Fibroblast of villous mesenchyme (primary cell): ENCODE measurements around the gene ARFGAP2. TPM values are rescaled to one million over a fixed set of nuclear protein-coding genes. Genes with fewer than 3 reads are reported as not detected.

ENCODE experiments used
- DNase-seq: peaks from one replicate; pipeline ENCODE4 v3.0.0-alpha.2; 2010; ENCODE audit warnings: low read depth
- H3K4me3 ChIP-seq: 2 replicates; pipeline ENCODE4 v1.5.1; 2011; ENCODE audit warnings: low read depth, mild to moderate bottlenecking, low read length
- total RNA-seq: library from RNA; depleted of rRNA; stranded (reverse); fragments of >200 nt; gene quantifications from 2 replicates; pipeline ENCODE4 v1.2.3, GENCODE V29; 2012
- TF ChIP-seq, protein P1 (sequence below): IDR thresholded peaks from 2 replicates; pipeline ENCODE4 v1.5.1; 2012; ENCODE audit warnings: low read depth, mild to moderate bottlenecking, low read length; ENCODE audit not compliant: insufficient read depth

Gene ARFGAP2
- total RNA-seq, 1 donor: 112 TPM

- no peak overlapping the region for H3K4me3 ChIP-seq
- no peak for DNase-seq
- TF ChIP-seq, protein P1, sequence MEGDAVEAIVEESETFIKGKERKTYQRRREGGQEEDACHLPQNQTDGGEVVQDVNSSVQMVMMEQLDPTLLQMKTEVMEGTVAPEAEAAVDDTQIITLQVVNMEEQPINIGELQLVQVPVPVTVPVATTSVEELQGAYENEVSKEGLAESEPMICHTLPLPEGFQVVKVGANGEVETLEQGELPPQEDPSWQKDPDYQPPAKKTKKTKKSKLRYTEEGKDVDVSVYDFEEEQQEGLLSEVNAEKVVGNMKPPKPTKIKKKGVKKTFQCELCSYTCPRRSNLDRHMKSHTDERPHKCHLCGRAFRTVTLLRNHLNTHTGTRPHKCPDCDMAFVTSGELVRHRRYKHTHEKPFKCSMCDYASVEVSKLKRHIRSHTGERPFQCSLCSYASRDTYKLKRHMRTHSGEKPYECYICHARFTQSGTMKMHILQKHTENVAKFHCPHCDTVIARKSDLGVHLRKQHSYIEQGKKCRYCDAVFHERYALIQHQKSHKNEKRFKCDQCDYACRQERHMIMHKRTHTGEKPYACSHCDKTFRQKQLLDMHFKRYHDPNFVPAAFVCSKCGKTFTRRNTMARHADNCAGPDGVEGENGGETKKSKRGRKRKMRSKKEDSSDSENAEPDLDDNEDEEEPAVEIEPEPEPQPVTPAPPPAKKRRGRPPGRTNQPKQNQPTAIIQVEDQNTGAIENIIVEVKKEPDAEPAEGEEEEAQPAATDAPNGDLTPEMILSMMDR: no peak
These were observed 5.4 kb downstream of the ARFGAP2 start for GRCh38 chr11:47171061-47171838.

- H3K4me3 ChIP-seq: no peak overlapping the region
- TF ChIP-seq, protein P1: no peak
- no peak for DNase-seq
These were observed 10.3 kb downstream of the ARFGAP2 start for GRCh38 chr11:47166368-47166767.

DNA sequence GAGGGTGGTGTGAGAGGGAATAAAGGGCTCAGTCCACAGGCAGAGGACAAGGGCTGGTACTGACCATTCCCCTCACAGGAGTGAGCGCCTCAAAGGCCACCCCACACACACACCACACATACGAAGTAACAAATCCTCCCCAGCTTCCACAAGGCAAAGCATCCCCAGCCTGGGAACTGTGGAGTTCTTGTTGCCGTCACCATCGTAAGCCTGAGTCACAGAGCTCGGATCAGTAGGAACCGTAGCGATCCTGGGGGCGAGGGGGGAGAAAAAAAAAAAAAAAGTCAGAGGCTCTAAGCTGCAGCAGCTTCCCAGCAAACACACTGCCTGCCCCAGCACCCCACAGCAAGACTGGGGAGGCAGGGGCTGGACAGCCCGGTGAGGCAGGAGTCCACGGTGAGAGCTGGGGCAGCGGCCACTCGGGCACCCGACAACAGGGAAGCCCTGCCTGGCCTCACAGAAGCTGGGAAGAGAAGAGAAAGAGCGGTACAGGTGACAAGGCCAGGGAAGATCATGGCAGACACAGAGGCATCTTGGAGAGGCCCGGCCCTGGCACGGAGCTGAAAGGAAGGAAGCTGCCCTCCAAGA is 11.3 kb downstream of the ARFGAP2 start:
- no peak overlapping the region for H3K4me3 ChIP-seq
- DNase-seq: no peak
- TF ChIP-seq, protein P1: no peak

GRCh38 chr11:47164321-47164720 is 12.4 kb downstream of the ARFGAP2 start:
- no peak for DNase-seq
- TF ChIP-seq, protein P1: no peak
- no peak overlapping the region for H3K4me3 ChIP-seq

DNA sequence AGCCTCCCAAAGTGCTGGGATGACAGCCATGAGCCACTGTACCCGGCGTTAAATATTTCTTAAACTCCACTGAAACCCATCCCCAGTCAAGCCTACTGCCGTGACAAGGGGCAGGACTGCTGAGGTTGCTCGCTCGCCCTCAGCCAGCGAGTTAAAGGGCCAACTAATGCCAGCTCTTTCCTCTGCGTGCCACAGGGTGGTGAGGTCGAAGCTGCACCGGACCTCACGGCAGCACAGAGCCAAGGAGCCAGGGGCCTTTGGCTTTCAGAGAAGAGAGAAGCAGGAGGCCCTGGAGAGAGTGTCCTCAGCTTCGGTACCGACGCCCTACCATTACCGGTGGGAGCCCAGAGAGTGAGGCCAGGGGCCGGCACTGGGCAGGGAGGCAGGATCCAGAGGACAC is 12.8 kb downstream of the ARFGAP2 start:
- TF ChIP-seq, protein P1: no peak
- no peak for DNase-seq
- no peak overlapping the region for H3K4me3 ChIP-seq

DNA sequence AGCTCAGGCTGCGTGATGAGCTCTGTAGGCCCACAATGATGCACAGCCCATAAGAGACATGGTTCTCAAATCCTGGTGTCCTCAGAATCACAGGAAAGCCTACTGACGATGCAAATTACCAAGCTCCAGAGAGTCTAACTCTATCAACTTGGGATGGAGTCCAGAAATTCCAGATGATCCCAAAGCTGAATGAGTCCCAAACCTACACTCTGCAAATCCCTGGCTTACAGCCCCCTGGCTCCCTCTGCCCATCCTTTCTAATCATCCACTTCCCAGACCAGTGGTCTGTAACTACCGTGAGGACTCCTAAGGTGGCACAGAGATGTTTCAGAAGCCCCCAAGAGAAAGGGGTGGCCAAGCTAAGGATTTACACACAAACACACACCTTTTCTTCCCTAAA is 13.5 kb downstream of the ARFGAP2 start:
- H3K4me3 ChIP-seq: no peak overlapping the region
- DNase-seq: no peak
- TF ChIP-seq, protein P1: no peak

- no peak overlapping the region for H3K4me3 ChIP-seq
- TF ChIP-seq, protein P1: no peak
- no peak for DNase-seq
These were observed 14.3 kb downstream of the ARFGAP2 start for GRCh38 chr11:47162426-47162825.
